ENCODE results near the gene TRMT44.
"Not testable (repeated sequence)": the region's sequence is repeated elsewhere in the genome, so short reads cannot be mapped to it uniquely, and the experiment has no call there.

DNA sequence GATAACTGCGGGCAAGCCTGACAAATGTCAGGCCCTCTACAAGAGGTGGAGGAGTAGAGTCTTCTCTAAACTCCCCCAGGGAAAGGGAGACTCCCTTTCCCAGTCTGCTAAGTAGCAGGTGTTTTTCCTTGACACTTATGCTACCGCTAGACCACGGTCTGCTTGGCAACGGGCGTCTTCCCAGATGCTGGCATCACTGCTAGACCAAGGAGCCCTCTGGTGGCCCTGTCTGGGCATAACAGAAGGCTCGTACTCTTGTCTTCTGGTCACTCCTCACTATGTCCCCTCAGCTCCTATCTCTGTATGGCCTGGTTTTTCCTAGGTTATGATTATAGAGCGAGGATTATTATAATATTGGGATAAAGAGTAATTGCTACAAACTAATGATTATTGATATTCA, 33.7 kb upstream of the TRMT44 start:
- TF ChIP-seq, protein P1, sequence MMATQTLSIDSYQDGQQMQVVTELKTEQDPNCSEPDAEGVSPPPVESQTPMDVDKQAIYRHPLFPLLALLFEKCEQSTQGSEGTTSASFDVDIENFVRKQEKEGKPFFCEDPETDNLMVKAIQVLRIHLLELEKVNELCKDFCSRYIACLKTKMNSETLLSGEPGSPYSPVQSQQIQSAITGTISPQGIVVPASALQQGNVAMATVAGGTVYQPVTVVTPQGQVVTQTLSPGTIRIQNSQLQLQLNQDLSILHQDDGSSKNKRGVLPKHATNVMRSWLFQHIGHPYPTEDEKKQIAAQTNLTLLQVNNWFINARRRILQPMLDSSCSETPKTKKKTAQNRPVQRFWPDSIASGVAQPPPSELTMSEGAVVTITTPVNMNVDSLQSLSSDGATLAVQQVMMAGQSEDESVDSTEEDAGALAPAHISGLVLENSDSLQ (IDR thresholded peaks at IDR 0.05) = not testable (repeated sequence)
- not testable (repeated sequence) for TF ChIP-seq FOXM1 (IDR thresholded peaks at IDR 0.05; ENCODE audit: borderline replicate concordance); FOXK2 (IDR thresholded peaks at IDR 0.05); ZNF384 (IDR thresholded peaks at IDR 0.05); ELF4 (IDR thresholded peaks at IDR 0.05)
